Endothelial cell of umbilical vein (primary cell): ENCODE data around the gene DUSP3.

Source experiments
- CTCF ChIP-seq, 2 donors: IDR thresholded peaks; 1 replicate in 1 of 2; 2 replicates in 1 of 2; pipeline ENCODE4 v1.5.1; 2011; ENCODE audit warnings: low read length in 2 of 2, mild to moderate bottlenecking in 2 of 2, moderate library complexity in 2 of 2, control low read depth in 1 of 2, inconsistent platforms in 1 of 2, low read depth in 1 of 2; ENCODE audit not compliant: insufficient read depth in 1 of 2; ENCODE audit errors: extremely low read depth in 1 of 2
- MAX ChIP-seq: IDR thresholded peaks from 2 replicates; pipeline ENCODE4 v1.6.1; 2011; ENCODE audit not compliant: insufficient read depth, insufficient read length
- POLR2A ChIP-seq: IDR thresholded peaks from 2 replicates; pipeline ENCODE4 v1.6.1; 2012; ENCODE audit warnings: low read depth, mild to moderate bottlenecking, control low read depth, low read length
- POLR2AphosphoS5 ChIP-seq: IDR thresholded peaks from 2 replicates; pipeline ENCODE4 v1.6.1; 2012; ENCODE audit warnings: low read depth, mild to moderate bottlenecking, control low read depth, low read length, moderate library complexity; ENCODE audit not compliant: insufficient read depth

GRCh38 chr17:43719578-43719977 lies 59.2 kb downstream of the DUSP3 start:
- TF ChIP-seq CTCF (IDR thresholded peaks at IDR 0.05; ENCODE audit: extremely low read depth in 1 of 2, insufficient read depth in 1 of 2, low read depth in 1 of 2, low read length in 2 of 2) (no peak), POLR2A (no peak), MAX (no peak), POLR2AphosphoS5 (no peak)
